Body of pancreas (tissue), 4 donors: ENCODE measurements around the gene MBD3L3.

ENCODE experiments used
- POLR2A ChIP-seq, 3 donors: fragments of 450-650 bp; IDR thresholded peaks; one replicate each; pipeline ENCODE4 v1.6.1; 2016; ENCODE audit warnings: antibody characterized with exemption in 3 of 3, mild to moderate bottlenecking in 2 of 3
- TF ChIP-seq, protein P1 (sequence below), 7 experiments: fragments of 450-650 bp in 4 of 7; fragments of 200-600 bp in 3 of 7; sonication (generic) in 3 of 7; IDR thresholded peaks; one replicate each; pipeline ENCODE4 v1.5.1; 2016 to 2019; ENCODE audit warnings: antibody characterized with exemption in 7 of 7

GRCh38 chr19:7072541-7072940 lies 14.1 kb upstream of the MBD3L3 start:
- TF ChIP-seq, protein P1, sequence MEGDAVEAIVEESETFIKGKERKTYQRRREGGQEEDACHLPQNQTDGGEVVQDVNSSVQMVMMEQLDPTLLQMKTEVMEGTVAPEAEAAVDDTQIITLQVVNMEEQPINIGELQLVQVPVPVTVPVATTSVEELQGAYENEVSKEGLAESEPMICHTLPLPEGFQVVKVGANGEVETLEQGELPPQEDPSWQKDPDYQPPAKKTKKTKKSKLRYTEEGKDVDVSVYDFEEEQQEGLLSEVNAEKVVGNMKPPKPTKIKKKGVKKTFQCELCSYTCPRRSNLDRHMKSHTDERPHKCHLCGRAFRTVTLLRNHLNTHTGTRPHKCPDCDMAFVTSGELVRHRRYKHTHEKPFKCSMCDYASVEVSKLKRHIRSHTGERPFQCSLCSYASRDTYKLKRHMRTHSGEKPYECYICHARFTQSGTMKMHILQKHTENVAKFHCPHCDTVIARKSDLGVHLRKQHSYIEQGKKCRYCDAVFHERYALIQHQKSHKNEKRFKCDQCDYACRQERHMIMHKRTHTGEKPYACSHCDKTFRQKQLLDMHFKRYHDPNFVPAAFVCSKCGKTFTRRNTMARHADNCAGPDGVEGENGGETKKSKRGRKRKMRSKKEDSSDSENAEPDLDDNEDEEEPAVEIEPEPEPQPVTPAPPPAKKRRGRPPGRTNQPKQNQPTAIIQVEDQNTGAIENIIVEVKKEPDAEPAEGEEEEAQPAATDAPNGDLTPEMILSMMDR (IDR thresholded peaks at IDR 0.05), result no peak
- no peak for TF ChIP-seq POLR2A (IDR thresholded peaks at IDR 0.05)
